NCI-H2107 treated with DMSO at 0.1 percent for 48 hours (cell line): ENCODE measurements around the gene SLC38A8.
A peak's percentile ranks its signal among the peaks of the same experiment; 100 is the strongest.

Experiments
- DNase-seq: peaks from one replicate; lab custom pipeline; 2025; ENCODE audit not compliant: unreplicated experiment; lab: John Stamatoyannopoulos, UW

SLC38A8 gene

DNA sequence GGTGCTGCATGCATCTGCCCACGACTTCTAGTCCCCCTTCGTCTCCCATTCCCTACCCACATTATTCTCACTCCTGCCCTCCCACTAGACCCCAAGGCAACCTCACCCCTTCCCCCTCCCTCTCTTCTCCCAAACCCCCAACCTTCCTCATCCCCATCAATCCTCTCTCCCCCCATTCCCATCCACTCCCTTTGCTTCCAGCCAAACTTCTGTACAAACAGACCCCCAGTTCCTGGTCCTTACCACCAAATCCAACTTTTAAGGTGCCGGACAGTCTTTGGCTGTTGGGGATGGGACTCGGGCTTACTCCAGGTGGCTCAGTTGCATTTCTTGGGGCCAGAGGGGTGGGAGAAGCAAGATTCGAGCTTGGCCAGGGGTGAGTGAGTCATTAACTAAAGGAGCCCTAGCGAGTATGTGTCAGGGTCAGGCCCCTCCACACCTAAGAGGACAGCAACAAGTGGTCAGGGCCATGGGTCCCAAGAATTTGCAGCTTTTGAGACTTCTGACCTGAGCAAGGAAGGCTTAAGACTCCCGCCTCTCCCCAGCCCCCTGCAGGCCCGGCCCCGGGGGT, at the start of gene SLC38A8:
SLC38A8 (minus strand) TSS at position 488 of the 571 bp plus-strand sequence. CDS start 638 bp downstream, outside the sequence.
- no peak for DNase-seq

DNA sequence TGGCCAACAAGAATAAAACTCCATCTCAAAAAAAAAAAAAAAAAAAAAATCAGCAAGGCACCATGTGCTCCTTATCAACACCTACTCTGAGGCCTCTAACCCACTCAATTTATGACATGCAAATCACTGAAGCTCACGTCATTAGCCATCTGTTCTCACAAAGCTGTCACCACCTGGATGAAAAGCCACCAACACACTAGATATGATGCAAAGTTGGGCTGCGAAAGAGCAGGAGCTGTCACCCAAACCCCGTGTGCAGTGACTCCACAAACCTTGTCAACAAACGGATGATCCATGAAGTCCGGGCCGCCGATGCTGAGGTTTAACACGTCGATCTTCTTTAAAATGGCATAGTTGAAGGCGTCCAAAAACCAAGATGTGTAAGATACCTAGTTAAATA, 48.9 kb upstream of the SLC38A8 start:
- no peak for DNase-seq

DNA sequence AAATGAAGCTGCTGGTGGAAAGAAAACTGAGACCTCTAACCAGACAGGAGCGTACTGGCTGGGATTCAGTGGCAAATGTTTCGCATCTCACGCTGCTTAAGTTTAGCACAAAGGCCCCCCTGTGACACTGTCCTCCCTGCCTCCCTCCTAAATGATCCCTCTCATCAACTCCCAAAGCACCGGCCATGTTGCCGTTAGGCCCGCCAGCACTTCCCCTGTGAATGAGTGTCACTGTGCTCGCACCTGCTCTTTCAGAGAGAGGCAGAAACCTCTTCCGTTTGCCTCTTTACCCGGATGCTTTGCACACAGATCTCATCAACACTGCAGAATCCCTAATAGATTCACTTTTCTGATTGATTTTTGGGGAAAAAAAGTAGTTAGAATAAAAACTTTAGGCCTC, 47.6 kb upstream of the SLC38A8 start:
- DNase-seq = no peak

DNA sequence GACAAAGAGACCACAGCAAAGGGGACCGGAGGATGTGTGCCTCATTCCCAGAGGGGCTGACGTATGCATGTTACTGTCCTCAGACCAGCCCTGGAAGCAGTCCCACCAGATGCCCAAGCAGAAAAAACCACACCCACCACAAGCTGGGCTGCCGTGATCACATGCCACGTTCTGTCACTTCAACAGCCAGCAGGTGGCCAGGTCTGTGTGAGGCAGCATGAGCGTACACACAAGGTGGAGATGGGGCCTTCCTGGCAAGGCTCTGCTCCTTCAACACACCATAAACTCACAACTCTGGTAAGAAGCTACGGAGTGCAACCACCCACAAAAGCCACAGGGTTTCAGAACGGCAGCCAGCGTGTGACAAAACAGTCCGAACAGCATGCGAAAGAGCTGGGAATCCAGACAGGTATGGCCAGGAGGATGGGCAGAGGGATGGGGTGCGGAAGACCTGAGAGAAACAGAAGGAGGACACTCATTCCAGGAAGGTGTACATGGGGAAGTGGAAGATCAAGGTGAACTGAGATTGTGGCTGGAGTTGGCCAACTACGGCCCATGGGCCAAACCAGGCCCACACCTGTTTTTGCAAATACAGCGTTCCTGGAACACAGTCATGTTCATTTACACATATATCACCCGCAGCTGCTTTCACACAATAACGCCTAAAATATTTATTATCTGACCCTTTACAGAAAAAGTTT, 46.2 kb upstream of the SLC38A8 start:
- DNase-seq = peak; percentile 29

DNA sequence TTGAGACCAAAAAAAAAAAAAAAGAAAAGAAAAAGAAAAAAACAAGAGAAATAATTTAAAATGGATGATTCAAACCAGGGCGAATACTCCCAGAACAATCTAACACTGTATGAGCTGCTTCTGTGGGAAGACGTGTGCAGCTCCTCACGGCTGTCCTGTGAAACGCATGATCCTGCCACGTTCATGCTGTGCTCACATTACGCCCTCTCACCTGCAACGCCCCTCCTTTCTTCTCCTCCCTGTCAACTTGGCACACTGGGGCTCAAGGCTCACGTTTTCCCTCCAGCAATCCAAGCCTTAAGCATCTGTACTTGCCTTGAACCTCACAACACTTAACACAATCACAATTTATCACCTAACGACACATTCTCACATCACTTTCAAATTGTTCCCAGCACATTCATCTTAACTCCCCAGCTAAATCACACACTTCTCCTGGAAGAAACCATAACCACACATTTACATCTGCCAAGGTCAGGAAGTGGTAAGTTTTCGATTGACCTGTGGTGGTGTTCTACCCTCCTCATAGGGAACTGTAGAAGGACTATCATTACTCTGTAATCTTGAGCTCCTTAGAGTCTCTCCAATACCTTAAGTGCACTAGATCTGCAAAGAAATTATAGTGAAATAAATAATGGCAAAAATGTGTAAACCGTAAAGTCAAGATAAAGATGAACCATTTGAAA, 45.0 kb upstream of the SLC38A8 start:
- DNase-seq = no peak

DNA sequence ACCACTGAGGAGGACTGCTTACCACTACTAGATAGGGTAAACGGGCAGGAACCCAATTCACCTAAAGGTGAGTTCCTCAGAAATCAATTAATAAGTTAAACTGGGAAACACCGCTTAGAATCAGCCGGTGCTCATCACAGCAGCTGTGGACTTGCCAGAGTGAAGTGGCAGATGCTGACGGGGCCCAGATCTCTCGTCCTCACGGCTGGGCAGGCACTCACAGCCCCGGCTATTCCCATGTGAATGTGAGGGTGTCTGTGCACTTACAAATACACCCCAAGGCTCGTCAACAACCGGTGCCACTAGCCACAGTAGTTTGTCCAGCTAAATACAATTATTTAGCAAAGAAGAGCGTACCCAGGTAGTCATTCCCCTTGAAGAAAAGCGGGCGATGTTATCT, 44.4 kb upstream of the SLC38A8 start:
- no peak for DNase-seq

DNA sequence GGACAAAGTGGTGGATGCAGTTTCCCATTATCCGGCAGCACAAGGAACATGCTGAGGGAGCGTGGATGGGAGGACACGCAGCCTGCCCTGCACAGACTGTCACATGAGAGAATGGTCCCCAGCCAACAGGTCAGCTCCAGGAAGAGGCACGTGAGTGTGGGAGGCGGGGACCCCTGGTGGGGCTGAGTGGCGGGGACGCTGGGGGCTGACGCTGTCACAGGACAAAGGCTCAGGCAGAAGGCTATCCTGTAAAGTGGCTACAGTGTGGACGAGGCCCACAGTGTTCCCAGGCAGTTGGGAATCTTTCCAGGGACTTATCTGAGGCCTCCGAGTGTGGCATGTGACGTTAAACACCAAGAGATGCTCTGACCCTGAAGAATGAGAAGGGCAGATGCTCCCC, 43.7 kb upstream of the SLC38A8 start:
- no peak for DNase-seq

DNA sequence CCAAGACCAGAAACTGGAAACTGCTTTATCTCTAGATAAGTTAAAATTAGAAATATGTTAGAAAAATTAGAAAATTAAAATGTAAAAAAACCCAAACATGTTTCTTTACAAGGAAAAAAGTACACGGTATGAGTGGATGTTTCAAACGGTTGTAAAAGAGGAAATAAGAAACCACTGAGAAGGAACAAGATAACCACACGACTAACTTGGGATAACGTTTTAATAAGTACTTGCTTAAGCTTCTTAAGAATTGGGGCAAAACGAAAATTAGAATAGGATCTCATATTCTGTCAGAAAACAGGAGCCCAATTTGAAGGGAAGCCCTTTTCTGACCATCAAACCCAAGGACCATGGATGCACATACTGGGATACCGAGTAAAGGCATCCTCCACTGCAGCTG, 43.2 kb upstream of the SLC38A8 start:
- DNase-seq = no peak

DNA sequence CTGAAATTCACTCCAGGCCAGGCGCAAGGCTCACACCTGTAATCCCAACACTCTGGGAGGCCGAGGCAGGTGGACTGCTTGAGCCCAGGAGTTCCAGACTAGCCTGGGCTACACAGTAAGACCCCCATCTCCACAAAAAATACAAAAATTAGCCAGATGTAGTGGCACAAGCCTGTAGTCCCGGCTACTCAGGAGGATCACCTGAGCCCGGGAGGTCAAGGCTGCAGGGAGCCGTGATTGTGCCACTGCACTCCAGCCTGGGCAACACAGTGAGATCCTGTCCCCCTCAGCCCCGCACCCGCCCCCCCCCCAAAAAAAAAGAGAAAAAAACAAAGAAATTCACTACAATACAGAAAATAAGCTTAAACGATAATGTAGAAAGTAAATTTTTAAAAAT, 42.7 kb upstream of the SLC38A8 start:
- DNase-seq = no peak

DNA sequence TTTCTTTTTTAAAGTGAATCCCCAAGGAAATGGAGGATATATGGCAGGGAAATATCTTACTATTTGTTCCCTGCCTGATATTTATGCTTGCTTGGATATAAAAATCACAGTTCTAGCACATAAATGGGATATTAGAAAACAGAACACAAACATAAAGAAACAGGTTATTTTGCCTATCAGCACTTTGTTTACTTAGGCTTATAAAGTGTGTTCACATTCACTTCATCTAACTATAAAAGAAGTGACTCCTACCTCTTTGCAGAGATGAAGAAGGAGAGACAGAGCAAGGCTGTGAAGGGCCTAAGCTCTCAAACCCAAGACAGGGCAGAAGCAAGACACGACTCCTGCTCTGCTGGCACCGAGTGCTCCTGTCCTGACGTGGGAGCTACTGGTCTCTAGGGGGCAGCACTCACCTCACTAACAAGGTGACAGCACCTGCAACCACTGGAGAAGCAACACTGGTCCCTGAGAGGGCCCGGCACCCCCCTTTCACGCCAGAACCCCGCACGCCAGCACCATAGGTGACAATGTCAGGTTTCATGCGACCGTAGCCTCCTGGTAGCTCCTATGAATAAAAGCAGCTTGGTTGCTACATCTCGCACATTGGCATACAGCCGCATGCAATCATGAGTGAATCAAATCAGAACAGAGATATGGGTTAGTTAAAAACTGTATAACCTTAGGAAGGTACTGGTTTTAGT, 42.1 kb upstream of the SLC38A8 start:
- DNase-seq = peak; percentile 38

DNA sequence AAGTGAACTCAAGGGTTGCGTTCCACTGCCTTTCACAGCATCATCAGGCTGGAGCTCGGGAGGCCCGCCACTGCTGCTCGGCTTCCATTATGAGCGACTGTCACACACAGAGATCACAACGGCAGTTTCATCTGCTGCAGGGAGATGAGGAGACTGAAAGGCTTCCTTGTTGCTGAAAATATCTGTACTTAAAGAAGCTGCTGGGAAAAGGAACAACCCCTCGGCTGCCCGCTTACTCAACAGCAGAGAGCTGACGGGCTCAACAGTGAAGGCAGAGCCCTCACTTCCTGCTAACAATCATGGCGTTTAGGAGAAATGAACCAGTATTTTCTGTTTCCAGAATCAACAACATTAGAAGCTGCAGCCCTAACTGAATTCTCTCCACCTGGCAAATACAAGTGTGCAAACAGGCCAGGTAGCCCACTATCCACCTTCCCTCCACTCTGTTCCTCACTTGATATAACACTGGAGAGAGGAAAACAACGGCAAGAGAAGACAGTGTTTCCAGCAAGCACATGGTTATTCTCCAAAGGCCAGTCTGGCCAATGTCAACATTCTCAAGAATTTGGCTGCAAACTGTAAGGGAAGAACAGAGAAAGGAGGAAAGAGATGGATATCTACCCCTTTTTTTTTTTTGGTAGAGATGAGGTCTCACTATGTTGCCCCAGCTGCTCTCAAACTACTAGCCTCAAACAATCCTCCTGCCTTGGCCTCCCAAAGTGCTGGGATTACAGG, 40.4 kb upstream of the SLC38A8 start:
- DNase-seq = no peak

DNA sequence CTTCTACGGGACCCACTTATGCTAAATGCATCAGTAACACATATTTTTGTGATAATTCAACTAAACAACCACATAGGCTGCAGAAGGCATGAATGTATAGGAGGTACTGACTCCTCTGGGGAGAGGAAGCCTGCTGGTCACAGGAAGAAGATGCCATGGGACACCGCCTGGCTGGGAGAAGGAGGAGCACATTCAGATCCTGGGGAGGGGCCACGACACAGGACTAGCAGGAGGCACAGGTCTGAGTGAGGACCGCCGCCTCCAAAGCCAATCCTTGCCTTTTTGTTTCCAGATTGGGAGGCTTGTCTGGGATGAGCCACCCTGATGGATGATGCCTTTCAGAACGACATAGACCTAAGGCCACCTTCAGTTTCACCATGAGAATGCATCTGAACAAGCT, 39.5 kb upstream of the SLC38A8 start:
- no peak for DNase-seq

DNA sequence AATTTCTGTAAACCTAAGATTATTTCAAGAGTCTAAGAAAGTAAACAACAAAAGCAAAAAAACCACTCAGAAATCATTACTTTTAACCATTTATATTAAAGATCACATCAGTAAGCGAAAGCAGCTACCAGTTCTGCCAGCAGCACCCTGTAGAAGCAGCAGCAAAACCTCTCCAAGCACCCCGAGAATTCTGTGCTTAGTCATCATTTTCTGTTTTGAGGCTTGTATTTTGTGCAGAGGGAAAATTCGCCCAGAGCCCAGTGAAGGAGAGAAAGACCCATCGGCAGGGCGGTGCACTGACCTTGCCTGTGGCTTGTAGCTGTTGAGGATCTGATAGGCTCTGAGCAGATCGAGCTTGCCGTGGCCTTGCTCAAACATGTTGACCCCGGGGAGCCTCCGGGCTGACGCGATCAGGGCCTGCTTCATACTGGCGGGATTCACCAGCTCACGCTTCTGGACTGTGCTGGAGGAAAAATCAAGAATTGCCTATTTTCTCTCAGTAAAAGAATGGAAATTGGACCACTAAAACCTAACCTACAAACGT, 38.9 kb upstream of the SLC38A8 start:
- DNase-seq = no peak

DNA sequence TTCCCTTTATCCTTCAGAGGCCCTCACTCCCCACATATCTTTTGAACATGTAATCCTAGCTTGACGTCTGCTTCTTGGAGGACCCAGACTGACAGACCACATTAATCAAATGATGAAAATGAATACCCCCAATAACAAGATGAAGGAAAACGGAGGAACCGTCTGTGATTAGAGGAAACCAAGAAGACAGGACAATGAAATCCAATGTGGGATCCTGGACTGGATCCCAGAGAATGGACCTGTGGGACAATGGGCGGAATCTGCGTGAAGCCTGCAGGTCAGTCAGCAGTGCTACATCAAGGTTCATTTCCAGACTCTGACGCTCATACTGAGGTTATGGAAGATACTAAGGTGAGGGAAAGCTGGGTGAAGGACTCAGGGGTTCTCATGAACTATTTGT, 38.2 kb upstream of the SLC38A8 start:
- DNase-seq = no peak

DNA sequence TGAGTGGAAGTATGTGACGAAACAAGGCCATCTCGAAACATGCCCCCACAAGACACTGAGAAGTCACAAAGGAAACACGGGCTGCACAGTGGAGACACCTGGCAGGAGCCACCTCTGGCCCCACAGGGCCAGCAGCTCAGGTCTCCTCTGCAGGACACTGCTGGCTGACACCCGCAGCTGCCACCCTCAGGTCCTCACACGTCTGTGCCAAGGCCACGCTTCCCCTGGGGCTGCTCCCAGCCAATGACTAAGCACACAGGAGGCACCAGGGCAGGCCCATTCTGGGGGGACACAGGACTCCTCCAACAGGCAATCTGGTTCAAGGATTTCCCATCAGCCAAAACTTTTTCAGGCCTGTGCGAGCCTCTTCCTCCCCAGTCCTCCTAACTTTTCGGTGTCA, 37.8 kb upstream of the SLC38A8 start:
- DNase-seq = no peak

DNA sequence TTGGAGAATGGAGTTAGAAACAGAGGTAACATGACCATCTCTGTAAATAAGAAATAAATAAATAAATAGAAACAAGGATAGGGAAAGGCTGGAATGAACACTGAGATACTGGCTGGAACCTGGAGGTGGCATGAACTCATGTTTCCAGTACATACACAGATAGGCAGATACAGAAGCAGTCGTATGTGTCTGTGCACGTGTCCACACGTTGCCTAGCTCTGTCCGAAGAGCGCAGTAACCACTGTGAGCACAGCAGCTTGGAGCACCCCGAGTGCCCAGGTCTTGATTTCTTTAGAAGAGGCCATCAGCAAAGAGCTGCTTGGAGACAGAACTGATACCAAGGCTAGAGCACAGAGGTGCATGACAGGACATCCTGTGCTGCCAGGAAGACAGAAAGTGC, 37.1 kb upstream of the SLC38A8 start:
- DNase-seq = no peak

DNA sequence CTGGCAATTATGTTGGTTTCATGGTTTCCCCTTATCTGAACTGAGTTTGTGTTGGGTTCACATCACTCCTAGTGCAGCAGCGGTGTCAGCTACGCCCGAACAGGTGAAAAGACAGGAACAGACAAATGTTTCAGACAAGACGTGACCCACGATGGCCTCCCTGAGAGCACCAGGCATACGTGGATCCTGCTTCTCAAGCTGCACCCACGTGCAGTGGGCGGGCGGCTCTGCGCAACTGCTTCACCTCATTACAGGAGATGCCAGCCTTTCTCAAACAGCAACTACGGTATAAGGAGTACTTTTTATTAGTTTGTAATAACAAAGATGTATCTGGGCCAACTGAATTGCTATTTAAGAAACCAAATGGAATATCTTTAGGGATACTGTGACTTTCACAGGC, 32.8 kb upstream of the SLC38A8 start:
- no peak for DNase-seq

DNA sequence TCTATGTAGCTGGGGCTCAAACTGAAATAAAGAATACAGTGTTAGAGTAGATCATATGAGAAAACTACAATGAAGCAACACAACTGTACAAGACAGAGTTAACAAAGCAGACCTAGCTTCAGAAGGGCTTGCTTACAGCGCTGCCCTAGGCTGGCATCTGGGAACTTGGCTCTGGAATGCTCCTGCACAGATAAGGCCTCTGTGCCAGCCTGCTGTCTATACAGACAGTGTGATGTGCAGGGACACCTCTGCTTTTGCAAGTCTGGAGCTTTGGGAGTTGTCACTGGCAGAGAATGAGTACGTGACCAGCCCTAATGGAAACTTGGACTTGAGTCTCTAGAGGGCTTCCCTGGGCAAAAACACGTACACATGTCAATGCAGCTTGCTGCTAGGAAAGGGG, 32.1 kb upstream of the SLC38A8 start:
- DNase-seq = no peak

DNA sequence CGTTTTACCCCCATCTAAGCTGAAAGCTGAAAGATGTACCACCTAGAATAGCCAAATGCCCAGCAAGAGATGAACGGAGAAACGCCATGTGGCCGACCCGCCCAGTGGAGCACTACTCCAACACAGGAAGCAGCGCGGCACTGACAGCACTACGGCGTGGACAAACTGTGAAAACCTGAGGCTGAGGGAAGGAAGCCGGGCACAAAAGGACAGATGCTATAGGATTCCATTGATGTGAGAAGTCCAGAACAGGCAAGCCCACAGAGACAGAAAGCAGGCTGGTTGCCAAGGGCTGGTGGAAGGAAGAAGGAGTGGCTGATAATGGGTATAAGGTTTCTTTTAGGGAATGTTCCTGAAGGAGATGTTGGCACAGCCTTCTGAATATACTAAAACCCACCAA, 29.4 kb upstream of the SLC38A8 start:
- no peak for DNase-seq

DNA sequence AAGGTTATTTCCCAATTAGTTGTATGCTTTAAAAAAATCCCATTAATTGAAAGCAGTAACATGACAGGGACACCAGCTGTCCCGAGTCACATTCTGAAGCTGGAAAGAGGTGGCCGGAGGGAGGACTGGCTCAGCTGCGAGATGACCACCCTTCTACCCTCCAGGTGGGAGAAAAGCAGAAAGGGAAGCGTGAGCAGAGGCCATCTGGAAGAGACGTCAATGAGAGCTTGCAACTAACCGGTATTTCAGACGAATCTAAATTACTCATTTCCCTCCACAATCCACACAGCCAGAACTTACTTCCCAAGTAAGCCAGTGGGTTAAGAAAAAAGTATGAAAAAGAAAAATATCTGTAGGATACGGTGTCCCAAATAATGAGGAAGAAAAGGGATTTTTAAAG, 28.5 kb upstream of the SLC38A8 start:
- DNase-seq = no peak

DNA sequence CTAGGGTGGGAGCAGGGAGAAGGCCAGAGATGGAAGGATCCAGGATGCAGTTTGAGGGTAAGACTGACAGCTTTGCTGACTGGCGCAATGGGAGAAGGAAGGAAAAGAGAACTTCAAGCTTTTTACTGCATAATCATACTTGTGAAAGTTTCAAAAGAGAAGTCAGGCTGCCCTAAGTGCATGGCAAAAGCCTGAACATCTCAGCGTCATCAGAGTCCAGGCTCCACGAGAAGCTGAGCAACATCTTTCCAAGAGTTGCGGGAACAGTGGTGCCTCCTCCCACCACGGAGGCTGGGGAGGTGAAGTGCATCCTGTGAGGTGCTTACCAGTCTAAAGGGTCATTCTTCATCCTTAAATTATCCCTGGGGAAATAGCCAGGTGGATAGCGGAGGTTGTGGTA, 26.9 kb upstream of the SLC38A8 start:
- DNase-seq = no peak
